Ishikawa (cell line): ENCODE data around the gene PIP4P1.

Experiments
- CREB1 ChIP-seq: IDR thresholded peaks from 2 replicates; pipeline ENCODE4 v1.6.1; 2012; ENCODE audit warnings: low read depth
- EP300 ChIP-seq: IDR thresholded peaks from 2 replicates; pipeline ENCODE4 v1.6.1; 2012; ENCODE audit warnings: borderline replicate concordance
- NFIC ChIP-seq: IDR thresholded peaks from 2 replicates; pipeline ENCODE4 v1.6.1; 2012
- USF1 ChIP-seq: IDR thresholded peaks from 2 replicates; pipeline ENCODE4 v1.6.1; 2012

DNA sequence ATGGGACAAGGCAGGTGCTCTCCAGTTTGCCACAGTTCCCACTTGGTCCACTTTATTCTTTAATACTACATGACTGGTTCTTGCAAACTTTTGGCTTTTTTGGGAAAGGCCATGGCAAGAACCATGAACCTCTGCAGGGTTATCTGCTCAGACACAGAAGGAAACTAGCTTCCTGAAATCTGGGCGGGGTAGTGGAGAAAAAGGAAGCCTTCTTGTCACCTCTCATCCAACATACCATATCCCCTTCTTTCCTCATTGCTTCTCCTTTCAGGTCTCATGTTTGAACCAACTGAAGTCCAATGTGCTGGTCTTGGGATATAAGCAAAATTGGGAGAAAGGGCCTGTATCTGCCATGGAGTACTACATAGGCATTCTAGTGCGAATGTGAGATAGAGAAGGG lies 19.8 kb downstream of the PIP4P1 start:
- no peak for TF ChIP-seq EP300
- no peak for TF ChIP-seq NFIC
- no peak for TF ChIP-seq CREB1
- no peak for TF ChIP-seq USF1
